ENCODE data around the gene NSMF. TPM values are rescaled to one million over a fixed set of nuclear protein-coding genes. Genes with fewer than 3 reads are reported as not detected.
A peak's percentile ranks its signal among the peaks of the same experiment; 100 is the strongest.

Gene NSMF
- total and polyA plus RNA-seq, 10 of the 15 experiments (the other 5 are each of a cell fraction or from before 2014, with no cell fraction given): 0.13 to 44.3 (median 13.4) TPM

DNA sequence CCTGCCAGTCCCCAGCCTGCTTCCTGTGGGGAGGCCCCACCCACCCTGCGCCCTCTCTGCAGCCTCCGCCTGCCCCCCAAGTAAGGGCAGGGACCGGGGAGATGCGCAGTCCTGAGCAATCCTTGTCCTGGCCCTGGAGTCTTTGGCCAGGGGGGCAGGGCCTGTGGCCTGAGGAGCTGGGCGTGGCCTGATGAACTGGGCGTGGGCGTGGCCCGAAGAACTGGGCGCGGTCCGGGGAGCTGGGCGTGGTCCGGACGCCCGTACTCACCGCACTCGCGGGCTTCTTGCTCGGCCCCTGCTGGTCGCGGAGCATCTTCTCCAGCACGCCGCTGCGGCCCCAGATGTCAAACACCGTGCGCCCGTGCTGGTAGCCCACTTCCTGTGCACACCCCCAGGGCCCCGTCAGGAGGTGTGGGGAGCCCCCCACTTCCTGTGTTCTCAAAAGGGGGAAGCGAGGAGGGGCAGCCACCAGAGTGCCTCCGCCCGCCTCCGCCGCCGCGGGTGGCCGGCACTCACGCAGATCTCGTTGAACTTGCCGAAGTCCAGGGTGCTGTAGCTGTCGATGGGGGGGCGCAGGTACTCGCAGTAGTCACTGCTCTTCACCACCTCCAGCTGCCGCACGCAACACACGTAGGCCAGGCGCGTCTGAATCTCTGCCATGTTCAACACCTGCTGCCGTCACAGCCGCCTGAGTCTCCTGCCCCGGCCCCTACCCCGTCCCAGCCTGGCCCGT is 2.7 kb upstream of the NSMF start (continued):
- TF ChIP-seq SMAD1 (IDR thresholded peaks at IDR 0.05; ENCODE audit: low read depth, partially characterized antibody): no peak
- no peak for TF ChIP-seq RFX5 (IDR thresholded peaks at IDR 0.05; ENCODE audit: low read depth, low read length)
- no peak; the same call in 1 of the 2 replicates for TF ChIP-seq BACH1 (IDR thresholded peaks at IDR 0.05; ENCODE audit: borderline replicate concordance)
- TF ChIP-seq BHLHE40 (IDR thresholded peaks at IDR 0.05; ENCODE audit: borderline replicate concordance in 1 of 2, low read depth in 2 of 2, low read length in 1 of 2): peak; percentile 89 to 96
- TF ChIP-seq ZSCAN29 (IDR thresholded peaks at IDR 0.05): no peak
- no peak for TF ChIP-seq KLF5 (IDR thresholded peaks at IDR 0.05; ENCODE audit: partially characterized antibody)
- TF ChIP-seq, protein P1, sequence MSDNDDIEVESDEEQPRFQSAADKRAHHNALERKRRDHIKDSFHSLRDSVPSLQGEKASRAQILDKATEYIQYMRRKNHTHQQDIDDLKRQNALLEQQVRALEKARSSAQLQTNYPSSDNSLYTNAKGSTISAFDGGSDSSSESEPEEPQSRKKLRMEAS (IDR thresholded peaks at IDR 0.05; ENCODE audit: low read depth, low read length): no peak
- TF ChIP-seq BMI1 (IDR thresholded peaks at IDR 0.05; ENCODE audit: borderline replicate concordance): no peak
- TF ChIP-seq ATF7 (IDR thresholded peaks at IDR 0.05; ENCODE audit: low read depth): no peak
- TF ChIP-seq FOS (IDR thresholded peaks at IDR 0.05; ENCODE audit: borderline replicate concordance, extremely low read depth, insufficient read length): no peak
- TF ChIP-seq CBX3 (IDR thresholded peaks at IDR 0.05; ENCODE audit: borderline replicate concordance, low read depth): no peak
- TF ChIP-seq, protein P2, sequence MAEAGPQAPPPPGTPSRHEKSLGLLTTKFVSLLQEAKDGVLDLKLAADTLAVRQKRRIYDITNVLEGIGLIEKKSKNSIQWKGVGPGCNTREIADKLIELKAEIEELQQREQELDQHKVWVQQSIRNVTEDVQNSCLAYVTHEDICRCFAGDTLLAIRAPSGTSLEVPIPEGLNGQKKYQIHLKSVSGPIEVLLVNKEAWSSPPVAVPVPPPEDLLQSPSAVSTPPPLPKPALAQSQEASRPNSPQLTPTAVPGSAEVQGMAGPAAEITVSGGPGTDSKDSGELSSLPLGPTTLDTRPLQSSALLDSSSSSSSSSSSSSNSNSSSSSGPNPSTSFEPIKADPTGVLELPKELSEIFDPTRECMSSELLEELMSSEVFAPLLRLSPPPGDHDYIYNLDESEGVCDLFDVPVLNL (IDR thresholded peaks at IDR 0.05; ENCODE audit: low read depth, low read length): no peak
- TF ChIP-seq, protein P3, sequence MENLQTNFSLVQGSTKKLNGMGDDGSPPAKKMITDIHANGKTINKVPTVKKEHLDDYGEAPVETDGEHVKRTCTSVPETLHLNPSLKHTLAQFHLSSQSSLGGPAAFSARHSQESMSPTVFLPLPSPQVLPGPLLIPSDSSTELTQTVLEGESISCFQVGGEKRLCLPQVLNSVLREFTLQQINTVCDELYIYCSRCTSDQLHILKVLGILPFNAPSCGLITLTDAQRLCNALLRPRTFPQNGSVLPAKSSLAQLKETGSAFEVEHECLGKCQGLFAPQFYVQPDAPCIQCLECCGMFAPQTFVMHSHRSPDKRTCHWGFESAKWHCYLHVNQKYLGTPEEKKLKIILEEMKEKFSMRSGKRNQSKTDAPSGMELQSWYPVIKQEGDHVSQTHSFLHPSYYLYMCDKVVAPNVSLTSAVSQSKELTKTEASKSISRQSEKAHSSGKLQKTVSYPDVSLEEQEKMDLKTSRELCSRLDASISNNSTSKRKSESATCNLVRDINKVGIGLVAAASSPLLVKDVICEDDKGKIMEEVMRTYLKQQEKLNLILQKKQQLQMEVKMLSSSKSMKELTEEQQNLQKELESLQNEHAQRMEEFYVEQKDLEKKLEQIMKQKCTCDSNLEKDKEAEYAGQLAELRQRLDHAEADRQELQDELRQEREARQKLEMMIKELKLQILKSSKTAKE (IDR thresholded peaks at IDR 0.05; ENCODE audit: low read depth, poor library complexity, severe bottlenecking): no peak
- TF ChIP-seq YBX1 (IDR thresholded peaks at IDR 0.05): no peak
- TF ChIP-seq, protein P4, sequence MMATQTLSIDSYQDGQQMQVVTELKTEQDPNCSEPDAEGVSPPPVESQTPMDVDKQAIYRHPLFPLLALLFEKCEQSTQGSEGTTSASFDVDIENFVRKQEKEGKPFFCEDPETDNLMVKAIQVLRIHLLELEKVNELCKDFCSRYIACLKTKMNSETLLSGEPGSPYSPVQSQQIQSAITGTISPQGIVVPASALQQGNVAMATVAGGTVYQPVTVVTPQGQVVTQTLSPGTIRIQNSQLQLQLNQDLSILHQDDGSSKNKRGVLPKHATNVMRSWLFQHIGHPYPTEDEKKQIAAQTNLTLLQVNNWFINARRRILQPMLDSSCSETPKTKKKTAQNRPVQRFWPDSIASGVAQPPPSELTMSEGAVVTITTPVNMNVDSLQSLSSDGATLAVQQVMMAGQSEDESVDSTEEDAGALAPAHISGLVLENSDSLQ (IDR thresholded peaks at IDR 0.05): no peak
- no peak for TF ChIP-seq CHD4 (IDR thresholded peaks at IDR 0.05)
- no peak for TF ChIP-seq RAD51 (IDR thresholded peaks at IDR 0.05)
- peak; percentile 40; the same call in 1 of the 2 replicates for TF ChIP-seq CREM (IDR thresholded peaks at IDR 0.05; ENCODE audit: low read depth)
- TF ChIP-seq, protein P5, sequence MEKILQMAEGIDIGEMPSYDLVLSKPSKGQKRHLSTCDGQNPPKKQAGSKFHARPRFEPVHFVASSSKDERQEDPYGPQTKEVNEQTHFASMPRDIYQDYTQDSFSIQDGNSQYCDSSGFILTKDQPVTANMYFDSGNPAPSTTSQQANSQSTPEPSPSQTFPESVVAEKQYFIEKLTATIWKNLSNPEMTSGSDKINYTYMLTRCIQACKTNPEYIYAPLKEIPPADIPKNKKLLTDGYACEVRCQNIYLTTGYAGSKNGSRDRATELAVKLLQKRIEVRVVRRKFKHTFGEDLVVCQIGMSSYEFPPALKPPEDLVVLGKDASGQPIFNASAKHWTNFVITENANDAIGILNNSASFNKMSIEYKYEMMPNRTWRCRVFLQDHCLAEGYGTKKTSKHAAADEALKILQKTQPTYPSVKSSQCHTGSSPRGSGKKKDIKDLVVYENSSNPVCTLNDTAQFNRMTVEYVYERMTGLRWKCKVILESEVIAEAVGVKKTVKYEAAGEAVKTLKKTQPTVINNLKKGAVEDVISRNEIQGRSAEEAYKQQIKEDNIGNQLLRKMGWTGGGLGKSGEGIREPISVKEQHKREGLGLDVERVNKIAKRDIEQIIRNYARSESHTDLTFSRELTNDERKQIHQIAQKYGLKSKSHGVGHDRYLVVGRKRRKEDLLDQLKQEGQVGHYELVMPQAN (conservative IDR thresholded peaks at IDR 0.05): no peak
- no peak for TF ChIP-seq SREBF2 (IDR thresholded peaks at IDR 0.05; ENCODE audit: low read length)
- TF ChIP-seq JUNB (IDR thresholded peaks at IDR 0.05): no peak
- no peak for TF ChIP-seq TBL1XR1 (IDR thresholded peaks at IDR 0.05; ENCODE audit: low read depth, low read length)
- no peak for TF ChIP-seq EZH2 (IDR thresholded peaks at IDR 0.05; ENCODE audit: borderline replicate concordance, control insufficient read depth, low read depth, low read length)
